NCI-H345 treated with DMSO at 0.1 percent for 48 hours (cell line): ENCODE results near the gene EXOC4.
"Not testable (repeated sequence)": the region's sequence is repeated elsewhere in the genome, so short reads cannot be mapped to it uniquely, and the experiment has no call there.

ENCODE experiments used
- DNase-seq: peaks from one replicate; lab custom pipeline; 2025; ENCODE audit not compliant: unreplicated experiment; lab: John Stamatoyannopoulos, UW

The EXOC4 gene

DNA sequence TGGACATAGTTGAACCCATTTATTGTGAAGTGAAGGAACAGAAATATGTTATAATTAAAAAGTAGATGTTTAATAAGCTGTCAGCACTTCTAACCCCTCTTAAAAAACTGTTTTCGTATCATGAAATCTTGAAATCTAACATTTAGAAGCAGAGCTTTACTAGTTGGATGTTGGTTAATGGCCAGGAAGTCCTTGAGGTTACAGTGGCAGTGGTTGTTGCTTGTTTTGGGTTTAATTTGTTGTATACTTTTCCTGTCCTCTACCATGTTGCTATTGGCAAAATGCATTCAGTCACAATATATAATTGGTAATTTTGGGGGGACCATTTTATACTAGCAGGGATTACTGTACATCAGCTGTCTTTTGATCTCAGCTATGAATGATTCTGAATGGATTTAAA is 60.7 kb downstream of the EXOC4 start:
- DNase-seq = no peak

DNA sequence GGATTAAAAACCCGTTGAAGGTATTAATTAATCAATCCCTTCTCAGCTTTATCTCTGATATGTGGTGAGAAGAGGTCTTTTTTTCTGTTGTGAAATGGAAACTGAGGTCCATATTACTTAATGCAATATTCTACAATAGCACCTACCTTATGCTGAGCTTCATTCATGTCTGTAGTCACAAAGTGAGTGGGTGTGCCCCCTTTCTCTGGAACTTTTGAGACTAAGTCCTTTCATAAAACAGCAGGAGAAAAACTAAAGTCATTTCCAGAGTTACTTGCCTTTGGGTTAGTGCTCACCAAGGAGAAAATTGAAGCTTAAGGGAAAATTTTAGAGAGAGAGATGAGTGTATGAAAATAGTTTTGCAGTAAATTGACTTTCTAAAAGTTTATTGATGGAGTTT is 61.2 kb downstream of the EXOC4 start:
- no peak for DNase-seq

DNA sequence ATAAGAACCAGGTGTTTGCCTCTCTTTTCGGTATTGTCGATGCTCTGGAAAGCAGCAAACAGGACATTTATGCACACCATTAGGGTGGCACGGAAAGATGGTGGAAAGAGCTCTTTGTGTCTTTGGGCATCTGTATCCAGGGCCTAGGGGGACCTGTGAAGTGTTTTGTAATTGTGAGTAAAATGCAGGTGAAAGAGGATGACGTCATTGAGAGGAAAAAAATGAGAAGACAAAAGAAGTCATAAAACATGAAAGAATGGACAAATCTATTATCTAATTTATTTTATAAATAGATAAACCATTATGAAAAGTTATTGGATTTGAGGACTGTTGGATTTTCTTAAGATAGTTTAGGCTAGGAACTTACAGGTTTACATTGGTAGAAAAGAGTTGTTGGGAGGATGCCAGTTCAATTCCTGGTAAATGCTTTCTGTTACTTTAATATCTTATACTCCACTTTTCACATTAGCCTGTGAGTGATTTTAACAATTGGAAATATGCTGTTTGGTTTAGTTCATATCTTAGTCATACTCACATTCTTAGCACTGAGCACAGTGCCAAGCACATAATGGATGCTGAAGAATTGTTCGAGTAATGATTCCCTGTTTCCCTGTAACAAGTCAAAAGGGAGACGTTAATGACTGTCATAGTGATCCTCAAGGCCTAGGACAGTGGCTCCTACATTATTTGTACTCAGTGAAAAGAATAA is 62.6 kb downstream of the EXOC4 start:
- DNase-seq = no peak

DNA sequence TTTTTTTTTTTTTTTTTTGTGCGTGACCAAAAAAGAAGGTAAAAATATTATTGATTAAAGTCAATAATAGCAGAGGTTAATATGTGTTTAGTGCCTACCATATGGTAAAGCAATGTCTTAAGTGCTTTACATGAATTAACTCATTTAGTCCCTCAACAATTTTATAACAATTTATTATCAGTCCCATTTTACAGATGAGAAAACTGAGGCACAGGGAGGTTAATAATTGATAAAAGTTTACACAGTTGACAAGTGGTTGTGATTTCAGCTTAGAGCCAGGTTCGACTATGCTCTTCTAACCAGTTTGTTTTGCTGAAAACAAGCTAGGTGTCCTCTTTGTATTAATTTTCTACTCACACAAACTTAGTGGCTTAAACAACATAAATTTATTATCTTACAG is 67.0 kb downstream of the EXOC4 start:
- no peak for DNase-seq

DNA sequence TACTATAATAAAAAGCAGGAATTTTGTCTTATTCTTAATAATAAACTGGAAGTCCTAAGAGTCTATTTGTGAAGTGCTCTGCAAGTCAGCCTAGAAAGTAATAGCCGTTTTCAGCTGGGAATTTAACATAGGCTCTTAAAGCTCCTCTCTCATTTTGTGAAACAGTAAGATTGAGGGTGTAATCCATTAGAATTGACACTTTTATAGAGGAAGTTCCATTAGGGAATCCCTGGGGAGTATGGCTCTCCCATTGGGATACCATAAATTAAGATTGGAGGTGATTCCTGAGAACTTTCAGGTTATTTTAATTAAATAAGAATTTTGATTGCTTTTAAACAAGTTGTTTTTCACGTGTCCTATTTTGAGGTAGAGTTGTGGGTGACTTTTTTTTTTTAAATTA is 68.0 kb downstream of the EXOC4 start:
- no peak for DNase-seq

DNA sequence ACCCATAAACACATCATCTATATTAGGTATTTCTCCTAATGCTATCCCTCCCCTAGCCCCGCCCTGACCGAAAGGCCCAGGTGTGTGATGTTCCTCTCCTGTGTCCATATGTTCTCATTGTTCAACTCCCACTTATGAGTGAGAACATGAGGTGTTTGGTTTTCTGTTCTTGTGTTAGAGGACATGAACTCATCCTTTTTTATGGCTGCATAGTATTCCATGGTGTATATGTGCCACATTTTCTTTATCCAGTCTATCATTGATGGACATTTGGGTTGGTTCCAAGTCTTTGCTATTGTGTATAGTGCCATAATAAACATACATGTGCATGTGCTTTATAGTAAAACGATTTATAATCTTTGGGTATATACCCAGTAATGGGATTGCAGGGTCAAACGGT is 68.5 kb downstream of the EXOC4 start:
- DNase-seq = not testable (repeated sequence)

DNA sequence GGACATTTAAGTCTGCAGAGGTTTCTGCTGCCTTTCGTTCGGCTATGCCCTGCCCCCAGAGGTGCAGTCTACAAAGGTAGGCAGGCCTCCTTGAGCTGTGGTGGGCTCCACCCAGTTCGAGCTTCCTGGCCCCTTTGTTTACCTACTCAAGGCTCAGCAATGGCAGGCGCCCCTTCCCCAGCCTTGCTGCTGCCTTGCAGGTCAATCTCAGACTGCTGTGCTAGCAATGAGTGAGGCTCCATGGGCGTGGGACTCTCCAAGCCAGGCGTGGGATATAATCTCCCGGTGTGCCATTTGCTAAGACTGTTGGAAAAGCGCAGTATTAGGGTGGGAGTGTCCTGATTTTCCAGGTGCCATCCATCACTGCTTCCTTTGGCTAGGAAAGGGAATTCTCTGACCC is 73.9 kb downstream of the EXOC4 start:
- DNase-seq = not testable (repeated sequence)

DNA sequence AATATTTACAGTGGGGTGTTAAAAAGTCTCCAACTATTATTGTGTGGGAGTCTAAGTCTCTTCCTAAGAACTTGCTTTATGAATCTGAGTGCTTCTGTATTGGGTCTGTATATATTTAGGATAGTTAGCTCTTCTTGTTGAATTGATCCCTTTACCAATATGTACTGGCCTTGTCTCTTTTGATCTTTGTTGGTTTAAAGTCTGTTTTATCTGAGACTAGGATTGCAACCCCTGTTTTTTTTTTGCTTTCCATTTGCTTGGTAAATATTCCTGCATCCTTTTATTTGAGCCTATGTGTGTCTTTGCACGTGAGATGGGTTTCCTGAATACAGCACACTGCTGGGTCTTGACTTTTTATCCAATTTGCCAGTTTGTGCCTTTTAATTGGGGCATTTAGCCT is 75.1 kb downstream of the EXOC4 start:
- DNase-seq = not testable (repeated sequence)

DNA sequence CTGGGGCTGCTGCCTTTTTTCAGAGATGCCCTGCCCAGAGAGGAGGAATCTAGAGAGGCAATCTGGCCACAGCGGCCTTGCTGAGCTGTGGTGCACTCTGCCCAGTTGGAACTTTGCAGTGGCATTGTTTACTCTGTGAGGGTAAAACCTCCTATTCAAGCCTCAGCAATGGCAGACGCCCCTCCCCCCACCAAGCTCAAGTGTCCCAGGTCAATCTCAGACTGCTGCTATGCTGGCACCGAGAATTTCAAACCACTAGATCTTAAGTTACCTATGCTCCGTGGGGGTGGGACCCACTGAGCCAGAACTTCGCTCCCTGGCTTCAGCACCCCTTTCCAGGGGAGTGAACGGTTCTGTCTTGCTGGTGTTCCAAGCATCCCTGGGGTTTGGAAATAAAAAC is 77.2 kb downstream of the EXOC4 start:
- DNase-seq = no peak

DNA sequence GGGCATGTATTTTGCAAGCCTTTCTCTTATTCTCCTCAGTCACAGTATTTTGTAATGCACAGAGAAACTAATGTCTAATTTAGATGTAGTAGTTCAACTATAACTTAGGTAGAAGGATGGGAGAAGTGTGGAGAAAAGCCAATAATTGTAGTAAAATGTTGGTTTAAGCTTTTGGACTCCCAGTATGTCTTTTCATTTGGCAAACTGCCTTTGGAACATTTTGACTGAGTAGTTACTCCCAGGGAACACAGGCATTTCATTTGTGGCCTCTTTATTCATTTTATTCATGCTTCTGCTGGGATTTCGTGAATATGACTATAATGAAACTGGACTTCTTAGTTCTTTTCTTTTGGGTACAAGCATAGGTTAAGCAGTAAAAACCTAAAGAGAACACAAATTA is 79.0 kb downstream of the EXOC4 start:
- no peak for DNase-seq

DNA sequence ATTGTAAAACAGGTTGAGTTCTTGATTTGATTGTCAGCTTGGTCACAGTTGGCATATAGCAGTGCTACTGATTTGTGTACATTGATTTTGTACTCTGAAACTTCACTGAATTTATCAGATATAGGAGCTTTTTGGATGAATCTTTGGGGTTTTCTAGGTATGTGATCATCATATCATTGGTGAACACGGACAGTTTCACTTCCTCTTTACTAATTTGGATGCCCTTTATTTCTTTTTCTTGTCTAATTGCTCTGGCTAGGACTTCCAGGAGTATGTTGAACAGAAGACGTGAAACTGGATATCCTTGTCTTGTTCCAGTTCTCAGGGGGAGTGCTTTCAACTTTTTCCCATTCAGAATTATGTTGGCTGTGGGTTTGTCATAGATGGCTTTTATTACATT is 86.9 kb downstream of the EXOC4 start:
- DNase-seq = no peak

DNA sequence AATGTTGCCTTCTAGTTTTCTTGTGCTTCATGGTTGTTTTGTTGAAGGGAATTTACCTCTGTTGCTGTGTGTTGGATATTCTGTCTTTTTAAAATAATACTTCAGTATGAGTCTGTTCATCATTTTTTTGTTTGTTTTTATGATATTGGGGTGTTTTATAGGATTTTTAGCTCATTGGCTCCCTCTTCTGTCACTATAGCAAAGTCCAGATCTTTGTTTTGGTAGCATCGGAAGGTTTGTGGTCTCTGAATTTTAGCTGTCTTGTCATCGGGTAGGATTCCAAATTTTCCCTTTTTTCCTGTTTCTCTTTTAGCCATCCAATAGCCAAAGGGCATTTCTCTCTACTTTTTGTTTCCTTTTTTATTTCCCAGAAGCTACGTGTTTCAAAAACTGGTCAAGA is 91.4 kb downstream of the EXOC4 start:
- no peak for DNase-seq

DNA sequence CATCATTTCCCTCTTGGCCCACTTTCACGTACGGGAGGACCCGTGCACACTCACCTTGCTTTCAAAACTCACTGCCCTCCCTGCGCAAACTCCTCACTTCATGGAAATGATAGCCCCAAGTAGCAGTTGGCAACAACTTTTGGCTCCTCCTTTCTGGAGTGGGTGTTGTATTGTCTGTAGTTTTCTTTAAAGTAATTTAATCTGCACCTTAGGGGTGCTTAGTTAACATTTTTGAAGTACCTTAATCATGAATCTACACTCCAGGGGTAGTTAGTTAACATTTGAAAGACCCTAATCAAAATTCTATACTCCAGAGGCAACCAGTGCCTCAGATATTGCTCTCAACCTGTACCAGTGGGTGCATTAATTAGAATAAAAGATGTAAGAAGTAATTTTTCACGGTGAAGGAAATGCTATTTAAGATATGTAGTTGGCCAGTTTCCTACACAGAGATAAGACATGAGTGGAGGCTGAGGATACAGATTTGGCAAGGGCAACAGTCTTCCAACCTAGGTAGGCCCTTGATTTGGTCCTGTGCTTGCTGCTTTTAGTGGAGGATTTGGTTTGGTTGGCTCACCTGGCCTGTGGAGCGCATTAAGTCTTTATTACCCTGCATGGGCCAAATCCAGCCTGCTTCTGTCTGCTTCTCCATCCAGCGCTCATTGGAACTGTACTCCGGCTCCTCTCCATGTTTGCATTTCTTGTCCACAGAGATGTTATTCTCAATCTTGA is 93.0 kb downstream of the EXOC4 start:
- DNase-seq = no peak

DNA sequence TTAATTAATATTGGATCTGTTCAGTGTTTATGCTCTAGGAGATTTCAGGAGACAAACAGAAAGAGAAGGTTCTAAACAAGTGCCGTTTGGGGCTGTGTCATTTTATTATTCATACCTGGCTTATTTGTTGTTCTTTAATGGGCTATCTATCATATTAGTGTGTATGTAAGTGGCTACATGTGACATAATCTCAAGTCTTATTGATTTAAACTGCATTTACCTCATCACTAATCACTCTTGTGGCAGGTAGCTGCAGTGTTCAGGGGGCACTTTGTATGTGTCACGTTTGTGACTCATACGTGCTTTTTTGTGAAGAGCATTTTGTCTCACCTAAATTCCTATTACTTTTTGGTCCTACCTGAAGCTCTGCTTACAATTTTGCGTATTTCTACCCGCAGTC is 95.4 kb downstream of the EXOC4 start:
- no peak for DNase-seq

DNA sequence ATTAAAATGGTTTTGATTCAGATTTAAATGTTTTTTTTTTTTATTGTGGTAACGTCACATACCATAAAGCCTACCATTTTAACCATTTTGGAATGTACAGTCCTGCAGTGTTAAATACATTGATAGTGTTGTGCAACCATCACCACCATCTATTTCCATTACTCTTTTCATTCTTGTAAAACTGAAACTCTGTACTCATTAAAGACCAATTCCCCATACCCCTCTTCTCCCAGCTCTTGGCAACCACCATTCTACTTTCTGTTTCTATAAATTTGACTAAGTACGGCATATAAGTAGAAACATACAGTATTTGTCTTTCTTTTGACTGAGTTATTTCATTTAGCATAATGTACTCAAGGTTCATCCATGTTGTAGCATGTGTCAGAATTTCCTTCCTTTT is 96.2 kb downstream of the EXOC4 start:
- DNase-seq = no peak

DNA sequence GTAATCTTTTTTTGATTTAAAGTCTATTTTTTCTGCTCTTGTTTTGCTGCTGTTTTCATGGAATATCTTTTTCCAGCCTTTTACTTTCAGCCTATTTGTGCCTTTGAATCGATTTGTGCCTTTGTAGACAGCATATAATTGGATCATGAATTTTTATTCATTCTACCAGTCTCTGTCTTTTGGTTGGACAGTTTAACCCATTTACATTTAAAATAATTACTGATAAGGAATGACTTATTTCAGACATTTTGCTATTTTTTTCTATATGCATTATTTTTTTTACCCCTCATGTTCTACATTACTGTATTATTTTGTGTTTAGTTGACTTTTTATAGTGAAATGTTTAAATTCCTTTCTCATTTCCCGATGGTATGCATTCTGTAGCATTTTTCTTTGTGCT is 99.6 kb downstream of the EXOC4 start:
- DNase-seq = no peak

DNA sequence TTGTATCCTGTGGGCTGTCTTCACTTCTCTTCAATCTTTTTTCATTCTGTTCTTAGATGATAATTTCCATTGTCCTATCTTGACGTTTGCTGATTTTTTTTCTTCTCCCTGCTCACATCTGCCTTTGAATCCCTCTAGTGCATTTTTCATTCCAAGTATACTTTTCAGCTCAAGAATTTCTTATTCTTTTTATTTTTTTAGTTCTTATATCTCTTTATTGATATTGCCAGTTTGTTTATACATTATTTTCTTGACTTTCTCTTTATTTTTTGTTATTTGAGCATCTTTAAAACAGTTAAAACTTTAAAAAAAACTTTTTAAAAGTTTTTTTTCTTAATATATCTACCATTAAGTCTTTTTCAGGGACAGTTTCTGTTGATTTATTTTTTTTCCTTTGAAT is 100.9 kb downstream of the EXOC4 start:
- no peak for DNase-seq

DNA sequence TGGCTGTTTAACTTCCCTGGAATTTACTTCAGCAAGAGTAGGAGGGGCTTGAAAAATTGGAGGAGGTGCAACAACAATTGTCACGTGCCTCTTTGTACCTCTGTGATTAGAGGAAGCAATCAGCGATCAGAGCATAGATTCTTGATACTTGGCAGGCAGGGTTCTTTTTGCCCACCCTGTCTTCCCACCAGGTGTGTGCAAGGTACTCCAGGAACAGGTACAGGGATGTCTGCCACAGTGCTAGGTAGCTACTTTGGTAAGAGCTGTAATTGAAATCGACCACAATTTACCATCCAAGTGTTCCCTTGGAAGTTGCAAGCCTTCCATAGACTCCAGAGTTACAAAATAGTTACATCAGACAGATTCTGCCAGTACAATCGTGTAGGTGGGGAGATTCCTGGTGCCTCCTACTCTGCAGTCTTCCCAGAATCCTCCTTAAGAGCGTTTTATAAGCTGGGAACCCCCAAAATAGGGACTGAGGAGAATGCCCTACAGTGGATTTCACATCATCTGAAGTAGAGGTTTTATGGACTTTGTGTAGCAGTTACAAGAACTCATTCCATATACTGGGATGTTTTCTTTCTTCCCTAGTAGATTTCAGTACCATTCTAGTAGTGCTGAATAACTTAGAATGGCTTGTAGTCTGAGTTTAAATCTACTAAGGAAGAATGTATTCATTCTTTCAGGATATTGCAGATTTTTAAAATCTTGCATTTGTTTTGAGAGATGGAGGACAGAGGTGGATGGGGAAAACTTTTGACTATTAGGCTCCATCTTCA is 101.9 kb downstream of the EXOC4 start:
- DNase-seq = no peak

DNA sequence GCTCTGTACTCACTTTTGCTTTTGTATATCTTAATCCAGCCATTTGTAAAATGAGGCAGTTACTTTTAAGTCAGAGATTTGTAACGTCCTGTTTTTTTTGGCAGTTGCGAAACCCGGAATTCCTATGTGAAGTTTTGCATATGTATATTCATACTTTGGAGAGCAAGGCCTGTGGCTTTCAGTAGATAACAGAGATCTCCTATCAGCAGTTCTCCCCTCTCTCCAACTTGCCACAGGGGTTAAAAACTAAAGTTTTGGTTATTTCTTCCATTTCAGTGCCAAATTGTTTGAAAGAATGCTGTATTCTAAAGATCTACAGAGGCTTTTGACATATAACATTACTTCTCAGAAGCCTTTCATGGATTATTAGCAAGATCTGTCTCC is 102.4 kb downstream of the EXOC4 start:
- DNase-seq = no peak

DNA sequence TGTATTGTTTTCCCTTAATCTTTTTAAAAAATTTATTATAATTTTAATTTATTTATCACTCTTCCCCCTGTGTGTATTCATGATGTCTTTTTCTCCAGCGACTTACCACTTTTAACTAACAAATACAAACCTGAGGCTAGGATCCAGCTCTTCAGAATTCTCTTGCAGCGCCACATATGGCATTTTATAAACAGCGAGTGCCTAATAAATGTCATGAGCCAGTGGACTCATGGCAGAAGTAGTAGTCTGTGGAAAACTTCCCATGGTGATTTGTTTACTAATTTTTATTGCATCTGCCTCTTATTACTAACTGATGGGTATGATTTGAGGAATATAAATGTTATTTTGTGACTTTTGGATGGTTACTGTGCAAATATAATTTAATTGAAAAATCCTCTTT is 102.9 kb downstream of the EXOC4 start:
- no peak for DNase-seq

DNA sequence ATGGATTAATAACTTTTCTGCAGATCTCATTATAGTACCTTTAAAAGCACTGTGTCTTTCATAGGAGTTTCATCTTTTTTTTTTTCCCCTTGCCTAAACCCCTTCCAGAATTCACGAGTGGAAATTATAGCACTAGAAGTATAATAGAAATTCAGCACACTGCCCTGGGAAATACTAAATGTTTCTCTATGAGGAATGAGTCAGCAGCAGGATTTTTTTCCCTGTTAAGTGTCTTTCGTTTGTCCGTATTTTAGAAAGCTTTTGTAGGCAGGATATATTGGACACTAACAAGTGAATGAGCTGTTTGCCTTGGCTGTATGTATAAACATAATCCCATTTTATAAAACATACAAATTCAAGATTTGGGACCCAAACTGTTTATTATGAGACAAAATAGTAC is 105.8 kb downstream of the EXOC4 start:
- no peak for DNase-seq

DNA sequence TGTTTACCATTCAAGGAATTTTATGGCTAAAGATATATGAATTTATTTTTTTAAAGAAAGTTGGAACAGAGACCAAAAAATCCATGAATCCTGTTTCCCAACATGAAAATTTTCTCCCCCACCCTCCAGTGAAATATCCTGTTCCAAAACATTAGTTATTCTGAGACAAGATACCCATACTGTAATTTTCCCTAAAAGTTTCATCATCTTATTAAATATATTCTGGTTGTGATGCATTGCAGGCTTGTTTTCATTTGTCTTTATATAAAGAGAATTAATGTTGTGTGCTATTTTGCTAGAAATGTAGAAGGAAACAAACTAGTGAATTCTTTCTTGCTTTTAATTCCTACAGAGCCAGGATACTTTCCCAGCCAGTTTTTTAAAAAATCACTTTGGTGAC is 106.6 kb downstream of the EXOC4 start:
- no peak for DNase-seq
